NCI-H146 (cell line): ENCODE results near the gene TMEM26.

ENCODE experiments used
- DNase-seq: peaks from one replicate; lab custom pipeline; 2025; lab: John Stamatoyannopoulos, UW

TMEM26 gene

GRCh38 chr10:61458031-61458430 is 4.8 kb upstream of the TMEM26 start:
- DNase-seq = no peak

- no peak for DNase-seq
Observed at GRCh38 chr10:61456095-61456789, 3.1 kb upstream of the TMEM26 start.

- no peak for DNase-seq
Observed at GRCh38 chr10:61455656-61456055, 2.5 kb upstream of the TMEM26 start.

GRCh38 chr10:61454541-61454940 is 1.4 kb upstream of the TMEM26 start:
- DNase-seq = no peak

- no peak for DNase-seq
Observed at GRCh38 chr10:61452151-61452651, 980 bp downstream of the TMEM26 start.

- no peak for DNase-seq
Observed at GRCh38 chr10:61451357-61451756, 1.8 kb downstream of the TMEM26 start.

- no peak for DNase-seq
Observed at GRCh38 chr10:61448841-61449600, 4.2 kb downstream of the TMEM26 start.

GRCh38 chr10:61448091-61448490 is 5.1 kb downstream of the TMEM26 start:
- DNase-seq = no peak

- no peak for DNase-seq
Observed at GRCh38 chr10:61439058-61439609, 14.0 kb downstream of the TMEM26 start.

GRCh38 chr10:61438141-61438988 is 14.8 kb downstream of the TMEM26 start:
- DNase-seq = no peak

GRCh38 chr10:61423178-61423577 is 30.0 kb downstream of the TMEM26 start:
- no peak for DNase-seq

- no peak for DNase-seq
Observed at GRCh38 chr10:61417661-61418060, 35.5 kb downstream of the TMEM26 start.

GRCh38 chr10:61415824-61416223 is 37.4 kb downstream of the TMEM26 start:
- DNase-seq = no peak

GRCh38 chr10:61411706-61412105 is 41.5 kb downstream of the TMEM26 start:
- DNase-seq = no peak

GRCh38 chr10:61410353-61411070 is 42.7 kb downstream of the TMEM26 start:
- DNase-seq = peak; percentile 6

- DNase-seq = no peak
Observed at GRCh38 chr10:61409157-61409556, 44.0 kb downstream of the TMEM26 start.

- no peak for DNase-seq
Observed at GRCh38 chr10:61408105-61408504, 45.1 kb downstream of the TMEM26 start.

- DNase-seq = no peak
Observed at GRCh38 chr10:61406736-61407135, 46.4 kb downstream of the TMEM26 start.

GRCh38 chr10:61406242-61406641 is 46.9 kb downstream of the TMEM26 start:
- DNase-seq = no peak

- DNase-seq = no peak
Observed at GRCh38 chr10:61404751-61405150, 48.4 kb downstream of the TMEM26 start.

GRCh38 chr10:61400524-61400923 is 52.7 kb downstream of the TMEM26 start:
- DNase-seq = no peak
